SK-N-MC (cell line): ENCODE results near the gene ALDH3B2.
A peak's percentile ranks its signal among the peaks of the same experiment; 100 is the strongest.
"Not testable (repeated sequence)": the region's sequence is repeated elsewhere in the genome, so short reads cannot be mapped to it uniquely, and the experiment has no call there.

Experiments used
- DNase-seq: peaks from one replicate; pipeline ENCODE4 v3.0.0-alpha.2; 2011; ENCODE audit warnings: low read depth, low spot score
- H3K27ac ChIP-seq: fragments of 200-600 bp; sonication (generic); 2 replicates; pipeline ENCODE4 v1.5.1; 2016; ENCODE audit warnings: mixed run types
- H3K36me3 ChIP-seq: fragments of 200-600 bp; sonication (generic); 2 replicates; pipeline ENCODE4 v1.6.1; 2017; ENCODE audit warnings: antibody characterized with exemption, low read length, mixed read lengths; ENCODE audit not compliant: insufficient read depth
- H3K4me3 ChIP-seq: fragments of 200-600 bp; sonication (generic); 2 replicates; pipeline ENCODE4 v1.5.1; 2016
- H3K9ac ChIP-seq: fragments of 200-600 bp; sonication (generic); 2 replicates; pipeline ENCODE4 v1.8.0; 2017; ENCODE audit warnings: mixed run types, mixed read lengths; ENCODE audit not compliant: insufficient read length
- H3K9me3 ChIP-seq: fragments of 200-600 bp; sonication (generic); 2 replicates; pipeline ENCODE4 v1.6.1; 2017; ENCODE audit warnings: low read depth, mild to moderate bottlenecking, antibody characterized with exemption, low read length, moderate library complexity, mixed read lengths
- EZH2 ChIP-seq: fragments of 200-600 bp; sonication (generic); IDR thresholded peaks from one replicate; pipeline ENCODE4 v1.6.1; 2017; ENCODE audit warnings: antibody characterized with exemption
- FOXP2 ChIP-seq: optimal IDR thresholded peaks from 2 replicates; pipeline ENCODE3; 2011; ENCODE audit warnings: mild to moderate bottlenecking, moderate library complexity; ENCODE audit not compliant: insufficient read depth; ENCODE audit errors: extremely low read length, control extremely low read depth
- POLR2AphosphoS5 ChIP-seq: IDR thresholded peaks from 2 replicates; pipeline ENCODE4 v1.6.1; 2012; ENCODE audit warnings: mild to moderate bottlenecking, low read depth, low read length, borderline replicate concordance

Gene ALDH3B2

DNA sequence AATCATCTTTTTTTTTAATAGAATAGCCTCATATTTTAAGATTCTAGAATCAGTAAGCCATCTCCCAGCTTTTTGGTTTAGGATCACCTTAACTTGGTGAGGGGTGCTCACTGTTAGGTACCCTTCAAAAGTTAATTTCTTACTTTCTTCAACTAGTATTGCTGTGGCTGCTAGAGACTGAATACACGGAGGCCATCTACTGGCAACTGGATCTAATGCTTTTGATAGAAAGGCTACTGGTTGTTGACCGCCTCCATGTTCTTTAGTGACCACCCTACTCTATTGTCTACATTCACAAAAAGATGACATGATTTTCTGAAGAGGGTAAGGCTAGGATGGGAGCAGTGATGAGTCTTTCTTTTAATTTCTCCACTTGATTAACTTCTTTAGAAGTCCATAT lies 16.7 kb upstream of the ALDH3B2 start:
- TF ChIP-seq EZH2 (no peak), FOXP2 (no peak), POLR2AphosphoS5 (no peak)
- no peak for DNase-seq
- H3K36me3 ChIP-seq, result no peaks in the 10 kb centered on the region
- H3K4me3 ChIP-seq, result no peak overlapping the region
- H3K9ac ChIP-seq, result no peak overlapping the region
- H3K9me3 ChIP-seq, result no peaks in the 10 kb centered on the region
- H3K27ac ChIP-seq, result no peak overlapping the region

DNA sequence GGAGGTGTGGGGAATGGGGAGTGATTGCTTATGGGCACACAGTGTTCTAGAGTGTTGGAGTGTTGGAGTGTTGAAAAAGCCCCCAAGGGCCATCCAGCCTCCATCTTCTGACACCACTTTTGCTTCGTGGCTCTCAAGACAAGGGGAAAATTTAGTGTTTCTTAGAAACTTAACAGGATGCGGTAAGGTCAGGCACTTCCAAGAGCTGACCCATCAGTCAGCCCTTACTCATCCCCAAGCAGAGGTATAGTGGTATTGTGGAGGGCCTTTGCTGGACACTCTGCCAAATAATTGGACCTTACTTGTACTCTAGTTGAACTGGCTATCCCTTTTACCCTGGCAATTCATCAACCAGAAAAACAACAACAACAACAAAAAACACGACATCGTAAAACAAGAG lies 14.8 kb upstream of the ALDH3B2 start:
- Histone ChIP-seq H3K36me3 (no peaks in the 10 kb centered on the region), H3K9me3 (no peaks in the 10 kb centered on the region), H3K4me3 (no peak overlapping the region), H3K9ac (no peak overlapping the region), H3K27ac (no peak overlapping the region)
- TF ChIP-seq EZH2 (no peak), FOXP2 (no peak), POLR2AphosphoS5 (no peak)
- no peak for DNase-seq

DNA sequence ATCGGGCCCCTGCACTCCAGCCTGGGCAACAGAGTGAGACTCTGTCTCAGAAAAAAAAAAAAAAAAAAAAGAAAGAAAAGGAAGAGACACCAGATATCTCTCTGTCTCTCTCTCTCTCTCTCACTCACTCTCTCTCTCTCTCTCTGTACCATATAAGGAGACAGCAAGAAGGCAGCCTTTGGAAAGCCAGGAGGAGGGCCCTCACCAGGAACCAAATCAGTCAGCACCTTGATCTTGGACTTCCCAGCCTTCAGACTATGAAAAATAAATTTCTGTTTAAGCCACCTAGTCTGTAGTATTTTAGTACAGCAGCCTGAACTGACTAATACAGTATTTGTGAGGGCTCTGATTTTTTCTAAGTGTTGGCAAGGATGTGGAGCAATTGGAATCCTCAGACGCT lies 13.6 kb upstream of the ALDH3B2 start:
- TF ChIP-seq FOXP2 (no peak), EZH2 (no peak), POLR2AphosphoS5 (no peak)
- Histone ChIP-seq H3K4me3 (no peak overlapping the region), H3K9me3 (no peaks in the 10 kb centered on the region), H3K36me3 (no peaks in the 10 kb centered on the region), H3K27ac (no peak overlapping the region), H3K9ac (no peak overlapping the region)
- no peak for DNase-seq

DNA sequence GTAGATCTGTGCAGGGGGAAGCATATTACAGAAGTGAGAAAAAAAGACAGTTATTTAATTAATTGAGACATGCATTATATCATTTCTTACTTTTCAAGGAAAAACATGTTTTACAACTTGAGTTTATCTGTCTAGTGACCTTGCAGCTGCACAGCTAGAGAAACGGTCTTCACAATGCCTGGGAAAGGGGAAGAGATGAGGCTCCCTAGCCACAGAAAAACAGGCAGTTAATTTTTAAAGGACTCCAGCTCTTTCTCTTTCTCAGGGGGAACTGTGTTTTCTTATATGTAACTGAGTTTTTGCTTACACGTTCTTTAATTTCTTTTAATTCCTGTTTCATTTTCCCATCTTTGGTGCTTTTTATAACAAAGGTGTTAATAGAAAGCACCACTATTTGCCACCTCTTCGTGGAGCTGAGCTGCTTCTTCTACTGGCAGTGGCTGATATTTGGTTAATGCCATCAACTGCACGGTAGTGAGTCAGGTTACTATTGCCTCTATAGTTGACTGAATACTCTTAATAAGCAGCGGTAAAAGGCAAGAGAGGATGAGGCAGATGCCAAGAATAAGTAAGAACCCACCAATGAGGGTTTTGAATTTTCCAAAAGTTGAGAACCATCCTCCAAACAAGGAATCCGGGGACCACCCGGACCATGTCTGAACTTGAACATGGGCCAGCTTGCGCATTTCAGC lies 11.4 kb upstream of the ALDH3B2 start:
- H3K27ac ChIP-seq, H3K4me3 ChIP-seq, DNase-seq, H3K36me3 ChIP-seq, H3K9me3 ChIP-seq, H3K9ac ChIP-seq: not testable (repeated sequence)

DNA sequence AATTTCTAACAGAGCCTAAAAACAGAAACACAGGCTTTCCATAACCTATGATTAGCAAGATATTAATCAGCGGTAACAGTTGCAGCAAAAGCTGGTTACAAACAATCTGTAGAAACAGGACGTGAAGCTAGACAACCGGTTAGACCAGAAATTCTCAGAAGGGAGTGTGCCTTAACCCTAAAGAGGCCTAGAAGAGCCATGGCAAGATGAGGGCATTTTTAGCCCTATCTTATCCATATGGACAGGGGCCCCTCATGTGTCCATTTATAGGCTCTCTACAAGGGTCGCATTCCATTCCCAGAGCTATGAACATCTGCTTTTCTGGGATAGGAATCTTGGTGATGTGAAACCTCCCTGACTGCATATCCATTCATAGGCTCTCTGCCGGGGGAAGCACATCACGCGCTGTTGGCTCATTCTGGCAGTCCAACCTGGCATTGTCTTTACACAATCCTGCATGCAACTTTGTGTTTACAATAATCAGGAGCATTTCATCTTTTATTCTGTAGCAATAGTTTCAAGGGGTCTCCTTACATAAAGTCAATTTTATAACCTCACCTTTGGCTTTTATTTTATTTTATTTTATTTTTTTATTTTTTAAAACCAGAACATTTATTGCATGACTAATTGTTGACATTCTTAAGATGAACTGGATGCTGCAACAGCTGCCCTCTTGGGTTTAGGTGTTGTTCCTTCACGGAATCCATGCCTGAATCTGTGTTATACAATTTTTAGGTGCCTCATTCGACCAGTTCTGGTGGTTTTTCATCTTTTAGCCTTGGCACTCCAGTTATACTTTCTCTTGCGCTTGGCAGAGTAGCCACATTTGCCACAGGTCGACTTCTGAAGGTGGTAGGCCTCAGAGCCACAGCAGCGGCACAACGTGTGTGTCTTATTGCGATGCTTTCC lies 8.0 kb upstream of the ALDH3B2 start:
- not testable (repeated sequence) for H3K9me3 ChIP-seq, H3K9ac ChIP-seq, H3K36me3 ChIP-seq, H3K4me3 ChIP-seq, DNase-seq, H3K27ac ChIP-seq

DNA sequence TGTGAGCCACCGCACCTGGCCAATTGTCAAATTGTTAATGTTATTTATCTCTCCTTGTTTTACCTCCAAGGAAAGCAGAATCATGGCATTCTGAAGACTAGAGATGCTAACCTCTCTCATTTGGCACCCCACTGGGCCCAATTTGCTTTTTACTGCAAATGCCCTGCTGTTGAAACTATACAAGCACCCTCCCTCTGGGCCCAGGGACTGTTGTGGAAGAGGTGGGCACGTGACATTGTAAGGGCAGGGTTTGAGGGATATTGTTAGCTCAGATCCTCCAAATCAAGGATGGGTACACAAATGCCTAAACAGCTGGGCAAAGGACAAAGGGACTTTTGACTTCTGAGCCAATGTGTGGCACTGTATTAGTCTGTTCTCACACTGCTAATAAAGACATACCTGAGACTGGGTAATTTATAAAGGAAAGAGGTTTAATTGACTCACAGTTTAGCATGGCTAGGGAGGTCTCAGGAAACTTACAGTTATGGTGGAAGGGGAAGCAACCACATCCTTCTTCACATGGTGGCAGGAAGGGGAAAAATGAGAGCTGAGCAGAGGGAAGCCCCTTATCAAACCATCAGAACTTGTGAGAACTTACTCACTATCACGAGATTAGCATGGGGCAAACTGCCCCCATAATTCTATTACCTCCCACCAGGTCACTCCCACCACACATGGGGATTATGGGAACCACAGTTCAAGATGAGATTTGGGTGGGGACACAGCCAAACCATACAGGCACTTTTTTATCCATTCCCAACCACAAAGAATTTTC lies 6.5 kb upstream of the ALDH3B2 start:
- DNase-seq, result no peak

DNA sequence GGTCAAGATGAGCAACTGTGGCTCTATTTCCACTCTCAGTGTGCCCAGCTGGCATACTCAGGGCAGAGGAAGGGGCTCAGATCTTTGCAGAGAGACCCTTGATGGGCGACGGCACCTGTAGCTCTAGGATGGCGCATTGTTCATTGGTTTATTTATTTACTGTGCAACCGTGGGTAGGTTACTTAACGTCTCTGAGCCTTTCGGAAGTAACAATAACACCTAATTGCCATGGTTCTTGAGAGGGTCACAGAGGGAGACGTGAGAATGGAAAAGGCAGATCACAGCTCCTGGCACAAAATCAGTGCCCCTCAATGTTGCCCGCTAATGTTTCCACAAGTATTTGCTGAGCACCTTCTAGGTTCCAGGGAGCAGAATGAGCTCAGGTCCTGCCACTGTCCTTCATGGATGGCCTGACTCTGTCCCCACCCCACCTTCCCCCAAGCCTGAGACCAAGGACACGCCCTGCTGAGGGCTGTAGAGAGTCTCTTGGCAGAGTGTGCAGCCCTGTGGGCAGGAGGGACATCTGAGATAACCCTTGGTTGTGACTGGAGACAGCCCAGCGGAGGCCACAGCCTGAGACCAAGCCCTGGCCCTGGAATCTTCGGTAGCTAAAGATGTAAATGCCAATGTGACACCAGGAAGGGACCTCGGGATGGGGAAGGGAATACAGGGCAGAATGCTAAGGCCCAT lies 780 bp upstream of the ALDH3B2 start:
- DNase-seq, result no peak
- H3K9ac ChIP-seq, result no peak overlapping the region
- no peaks in the 10 kb centered on the region for H3K36me3 ChIP-seq
- no peaks in the 10 kb centered on the region for H3K9me3 ChIP-seq
- H3K27ac ChIP-seq, result no peak overlapping the region
- H3K4me3 ChIP-seq, result no peak overlapping the region
- TF ChIP-seq POLR2AphosphoS5, result no peak
- no peak for TF ChIP-seq FOXP2
- no peak for TF ChIP-seq EZH2

More for the DNA sequence above, 6.5 kb upstream of the ALDH3B2 start:
- Histone ChIP-seq H3K9ac (no peak overlapping the region), H3K36me3 (no peaks in the 10 kb centered on the region), H3K9me3 (no peaks in the 10 kb centered on the region), H3K4me3 (no peak overlapping the region), H3K27ac (no peak overlapping the region)
- TF ChIP-seq EZH2 (no peak), FOXP2 (no peak), POLR2AphosphoS5 (no peak)

DNA sequence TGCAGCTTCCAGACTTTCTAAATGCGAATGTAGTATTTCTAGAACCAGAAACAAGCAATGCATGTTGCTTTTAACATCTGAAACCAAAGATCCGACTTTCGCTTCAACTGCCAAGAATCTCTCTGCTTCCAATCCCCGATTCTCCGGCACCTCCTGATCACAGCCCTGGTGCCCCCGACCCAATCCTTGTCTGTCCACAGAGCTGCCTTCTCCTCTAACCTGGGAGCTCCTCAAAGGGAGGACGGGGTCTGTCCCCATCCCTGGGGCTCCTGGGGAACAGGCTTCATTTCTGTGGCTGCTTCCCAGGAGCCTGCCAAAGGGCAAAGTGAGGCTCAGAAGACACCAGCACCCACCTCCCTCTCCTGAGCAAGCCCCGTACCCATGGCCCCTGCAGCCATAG lies 521 bp downstream of the ALDH3B2 start:
- no peak for DNase-seq
- TF ChIP-seq POLR2AphosphoS5 (no peak), EZH2 (peak; percentile 52), FOXP2 (no peak)
- no peak overlapping the region for H3K9ac ChIP-seq
- no peak overlapping the region for H3K27ac ChIP-seq
- no peak overlapping the region for H3K4me3 ChIP-seq
- no peaks in the 10 kb centered on the region for H3K36me3 ChIP-seq
- no peaks in the 10 kb centered on the region for H3K9me3 ChIP-seq
